ENCODE measurements around the gene EPHX1.

DNA sequence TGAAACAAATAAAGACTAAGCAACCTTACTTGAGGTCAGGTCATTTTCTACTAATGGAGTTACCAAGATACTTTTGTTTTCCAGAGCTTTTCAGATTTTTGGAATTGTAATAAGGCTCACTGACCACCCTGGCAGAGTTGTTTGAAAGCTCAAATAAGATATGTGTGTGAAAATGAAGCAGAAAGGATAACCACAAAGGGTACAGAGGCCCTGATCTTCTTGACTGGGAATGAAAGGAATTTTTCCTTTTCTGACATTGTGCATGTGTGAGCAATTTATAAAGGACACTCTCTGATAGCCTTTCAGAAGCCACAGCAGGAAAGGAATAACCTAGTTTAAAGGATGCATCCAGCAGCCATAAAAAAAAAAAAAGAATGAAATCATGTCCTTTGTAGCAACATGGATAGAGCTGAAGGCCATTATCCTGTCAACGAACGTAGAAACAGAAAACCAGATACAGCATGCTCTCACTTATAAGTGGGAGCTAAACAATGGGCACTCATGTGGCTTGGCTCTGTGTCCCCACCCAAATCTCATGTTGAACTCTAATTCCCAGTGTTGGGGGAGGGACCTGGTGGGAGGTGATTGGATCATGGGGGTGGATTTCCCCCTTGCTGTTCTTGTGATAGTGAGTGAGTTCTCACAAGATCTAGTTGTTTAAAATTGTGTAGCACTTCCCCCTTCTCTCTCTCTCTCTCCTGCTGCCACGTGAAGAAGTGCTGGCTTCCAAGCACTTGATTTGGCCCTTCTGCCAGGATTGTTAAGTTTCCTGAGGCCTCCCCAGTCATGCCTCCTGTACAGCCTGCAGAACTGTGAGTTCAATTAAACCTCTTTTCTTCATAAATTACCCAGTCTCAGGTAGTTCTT, 35.4 kb upstream of the EPHX1 start:
- TF ChIP-seq, protein P1, sequence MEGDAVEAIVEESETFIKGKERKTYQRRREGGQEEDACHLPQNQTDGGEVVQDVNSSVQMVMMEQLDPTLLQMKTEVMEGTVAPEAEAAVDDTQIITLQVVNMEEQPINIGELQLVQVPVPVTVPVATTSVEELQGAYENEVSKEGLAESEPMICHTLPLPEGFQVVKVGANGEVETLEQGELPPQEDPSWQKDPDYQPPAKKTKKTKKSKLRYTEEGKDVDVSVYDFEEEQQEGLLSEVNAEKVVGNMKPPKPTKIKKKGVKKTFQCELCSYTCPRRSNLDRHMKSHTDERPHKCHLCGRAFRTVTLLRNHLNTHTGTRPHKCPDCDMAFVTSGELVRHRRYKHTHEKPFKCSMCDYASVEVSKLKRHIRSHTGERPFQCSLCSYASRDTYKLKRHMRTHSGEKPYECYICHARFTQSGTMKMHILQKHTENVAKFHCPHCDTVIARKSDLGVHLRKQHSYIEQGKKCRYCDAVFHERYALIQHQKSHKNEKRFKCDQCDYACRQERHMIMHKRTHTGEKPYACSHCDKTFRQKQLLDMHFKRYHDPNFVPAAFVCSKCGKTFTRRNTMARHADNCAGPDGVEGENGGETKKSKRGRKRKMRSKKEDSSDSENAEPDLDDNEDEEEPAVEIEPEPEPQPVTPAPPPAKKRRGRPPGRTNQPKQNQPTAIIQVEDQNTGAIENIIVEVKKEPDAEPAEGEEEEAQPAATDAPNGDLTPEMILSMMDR (IDR thresholded peaks at IDR 0.05), result no peak
- TF ChIP-seq EP300 (IDR thresholded peaks at IDR 0.05), result no peak

Measured in ovary (tissue), 3 donors.